Naive thymus-derived CD4-positive, alpha-beta T cell (primary cell): ENCODE measurements around the gene SELENOS. TPM values are rescaled to one million over a fixed set of nuclear protein-coding genes. Genes with fewer than 3 reads are reported as not detected.

Experiments
- ATAC-seq: fragments of 150-1000 bp; cut with Tn5 transposase; 2 replicates; pipeline ENCODE4 v1.10.0; 2021; ENCODE audit warnings: mild to moderate bottlenecking, moderate library complexity
- CTCF ChIA-PET: fragments of 350-600 bp; sonication (Branson Sonifier 250); formaldehyde crosslinking; loops from one replicate; lab custom pipeline; 2021; ENCODE audit warnings: antibody characterized with exemption; lab: Charles Lee
- POLR2A ChIA-PET: fragments of 350-600 bp; sonication (Branson Sonifier 250); formaldehyde crosslinking; loops from one replicate; lab custom pipeline; 2021; ENCODE audit warnings: antibody characterized with exemption, inconsistent platforms; lab: Charles Lee
- DNase-seq, 9 donors: peaks; one replicate each; pipeline versions ENCODE4 v3.0.0 to v3.0.0-alpha.2; 2020 to 2022; ENCODE audit warnings: mixed read lengths in 1 of 9
- H3K27ac ChIP-seq: one replicate; pipeline ENCODE4 v1.7.0; 2013; ENCODE audit warnings: mild to moderate bottlenecking, low read depth, low read length, moderate library complexity
- H3K27me3 ChIP-seq, 2 donors: one replicate each; pipeline ENCODE4 v1.7.0; 2013; ENCODE audit warnings: low read length in 2 of 2, mild to moderate bottlenecking in 2 of 2, moderate library complexity in 2 of 2; ENCODE audit not compliant: control insufficient read depth in 2 of 2, insufficient read depth in 2 of 2
- H3K36me3 ChIP-seq, 3 experiments: 1 replicate in 2 of 3; 2 replicates in 1 of 3; pipeline ENCODE4 v1.7.0; 2013; ENCODE audit warnings: low read length in 3 of 3, mild to moderate bottlenecking in 3 of 3, moderate library complexity in 1 of 3; ENCODE audit not compliant: insufficient read depth in 3 of 3, control insufficient read depth in 2 of 3
- H3K4me1 ChIP-seq, 2 donors: one replicate each; pipeline ENCODE4 v1.7.0; 2013; ENCODE audit warnings: low read length in 2 of 2, mild to moderate bottlenecking in 2 of 2, moderate library complexity in 1 of 2; ENCODE audit not compliant: control insufficient read depth in 2 of 2, insufficient read depth in 2 of 2
- H3K4me3 ChIP-seq: 2 replicates; pipeline ENCODE4 v1.7.0; 2013; ENCODE audit warnings: mild to moderate bottlenecking, low read length
- H3K9me3 ChIP-seq, 3 experiments: 1 replicate in 2 of 3; 2 replicates in 1 of 3; pipeline ENCODE4 v1.7.0; 2013; ENCODE audit warnings: low read length in 3 of 3; ENCODE audit not compliant: control insufficient read depth in 2 of 3
- H3K27ac Mint-ChIP-seq, 9 donors: one replicate each; pipeline ENCODE4 v1.8.0; 2020 to 2022; ENCODE audit warnings: mixed read lengths in 9 of 9, mild to moderate bottlenecking in 8 of 9, moderate library complexity in 5 of 9, inconsistent platforms in 2 of 9
- H3K27me3 Mint-ChIP-seq, 5 donors: one replicate each; pipeline ENCODE4 v1.8.0; 2021 to 2022; ENCODE audit warnings: mixed read lengths in 5 of 5, mild to moderate bottlenecking in 1 of 5
- H3K36me3 Mint-ChIP-seq, 5 donors: one replicate each; pipeline ENCODE4 v1.8.0; 2020 to 2022; ENCODE audit warnings: mixed read lengths in 5 of 5, mild to moderate bottlenecking in 3 of 5, inconsistent platforms in 1 of 5
- H3K4me1 Mint-ChIP-seq, 7 donors: one replicate each; pipeline ENCODE4 v1.8.0; 2020 to 2022; ENCODE audit warnings: mixed read lengths in 7 of 7, mild to moderate bottlenecking in 3 of 7, inconsistent platforms in 1 of 7
- H3K4me3 Mint-ChIP-seq, 10 donors: one replicate each; pipeline ENCODE4 v1.8.0; 2020 to 2022; ENCODE audit warnings: mild to moderate bottlenecking in 10 of 10, mixed read lengths in 10 of 10, moderate library complexity in 6 of 10, inconsistent platforms in 2 of 10
- H3K9me3 Mint-ChIP-seq, 11 donors: one replicate each; pipeline ENCODE4 v1.8.0; 2020 to 2022; ENCODE audit warnings: mixed read lengths in 11 of 11, mild to moderate bottlenecking in 4 of 11, inconsistent platforms in 1 of 11, moderate library complexity in 1 of 11
- intact Hi-C, 2 donors: fragments of 100-400 bp; cut with micrococcal nuclease; formaldehyde crosslinking; loops; one replicate each; pipeline ENCODE4 v1.15.1; 2023
- polyA plus RNA-seq, 2 donors: library from polyadenylated mRNA; unstranded; fragments of 300-500 nt; fragmentation: Illumina TruSeq; gene quantifications; one replicate each; pipeline ENCODE4 v1.2.3, GENCODE V29; 2021
- total RNA-seq, 6 experiments: library from RNA in 5 of 6; stranded (reverse) in 5 of 6; gene quantifications; 1 replicate in 5 of 6; 2 replicates in 1 of 6; pipeline ENCODE4 v1.2.3 and lab custom pipeline; 2021 to 2026

SELENOS gene
- total and polyA plus RNA-seq, 7 experiments from 2014 or later, result 24.8 to 48.2 (median 39.4) TPM

DNA sequence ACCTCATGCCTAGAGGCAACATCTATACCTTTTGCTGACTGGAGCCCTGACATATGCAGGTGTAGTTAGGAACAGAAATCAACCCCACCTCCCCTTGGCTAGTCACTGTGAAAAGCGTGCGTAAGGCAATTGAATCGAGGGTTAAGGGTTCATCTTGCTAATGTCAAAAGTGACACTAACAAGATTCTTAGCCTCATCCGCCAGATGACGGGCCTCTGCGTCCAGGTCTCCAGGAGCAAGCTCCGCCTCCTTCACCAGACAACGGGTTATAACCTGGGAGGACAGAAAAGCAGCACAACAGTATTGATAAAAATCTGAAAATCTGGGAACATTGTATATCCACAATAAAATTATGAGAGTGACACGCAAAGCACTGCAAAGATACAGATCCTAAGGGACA is 4.7 kb downstream of the SELENOS start:
- Mint-ChIP-seq H3K36me3 (peaks cover 13 to 46% (median 23%) of the 10 kb centered on the region in 5 donors), H3K27me3 (no peaks in the 10 kb centered on the region), H3K4me1 (peaks cover 16 to 30% (median 18%) of the 10 kb centered on the region in 7 donors), H3K27ac (no peak overlapping the region), H3K4me3 (no peak overlapping the region), H3K9me3 (peaks cover 0 to 3% (median 0%) of the 10 kb centered on the region in 11 donors)
- Histone ChIP-seq H3K4me3 (no peak overlapping the region), H3K36me3 (peaks cover 21 to 62% (median 41%) of the 10 kb centered on the region in 3 experiments), H3K27me3 (no peaks in the 10 kb centered on the region), H3K9me3 (no peaks in the 10 kb centered on the region), H3K27ac (no peak overlapping the region), H3K4me1 (peaks cover 6 to 17% of the 10 kb centered on the region in 2 donors)
- ATAC-seq (no peak), DNase-seq (no peak)
- intact Hi-C loops, result loop anchor here in 1 of 2 donors (10.0 kb wide), 1 partner anchor 348 kb away; no protein-coding TSS in a partner anchor
- CTCF ChIA-PET, result no interaction called here
- POLR2A ChIA-PET, result no interaction called here

- intact Hi-C loops, result loop anchor here in 1 of 2 donors (10.0 kb wide), 1 partner anchor 345 kb away; no protein-coding TSS in a partner anchor
- Mint-ChIP-seq H3K27me3 (no peaks in the 10 kb centered on the region), H3K36me3 (peaks cover 12 to 41% (median 19%) of the 10 kb centered on the region in 5 donors), H3K4me1 (peaks cover 0 to 13% (median 5%) of the 10 kb centered on the region in 7 donors), H3K27ac (peak overlapping the region in 2 of 9 donors; percentile 56 to 72), H3K4me3 (no peak overlapping the region), H3K9me3 (no peaks in the 10 kb centered on the region)
- H3K4me1 ChIP-seq, result no peaks in the 10 kb centered on the region
- DNase-seq, result no peak
- H3K9me3 ChIP-seq, result no peaks in the 10 kb centered on the region
- no peak for ATAC-seq
- H3K4me3 ChIP-seq, result no peak overlapping the region
- POLR2A ChIA-PET, result interaction anchor here (2.2 kb wide), 1 partner anchor 20 kb away, joined by 4 read pairs; no protein-coding TSS in a partner anchor
- H3K27me3 ChIP-seq, result no peaks in the 10 kb centered on the region
- CTCF ChIA-PET, result no interaction called here
- peaks cover 21 to 53% (median 30%) of the 10 kb centered on the region in 3 experiments for H3K36me3 ChIP-seq
- H3K27ac ChIP-seq, result no peak overlapping the region
Measured at GRCh38 chr15:101269479-101270223, 7.6 kb downstream of the SELENOS start.

DNA sequence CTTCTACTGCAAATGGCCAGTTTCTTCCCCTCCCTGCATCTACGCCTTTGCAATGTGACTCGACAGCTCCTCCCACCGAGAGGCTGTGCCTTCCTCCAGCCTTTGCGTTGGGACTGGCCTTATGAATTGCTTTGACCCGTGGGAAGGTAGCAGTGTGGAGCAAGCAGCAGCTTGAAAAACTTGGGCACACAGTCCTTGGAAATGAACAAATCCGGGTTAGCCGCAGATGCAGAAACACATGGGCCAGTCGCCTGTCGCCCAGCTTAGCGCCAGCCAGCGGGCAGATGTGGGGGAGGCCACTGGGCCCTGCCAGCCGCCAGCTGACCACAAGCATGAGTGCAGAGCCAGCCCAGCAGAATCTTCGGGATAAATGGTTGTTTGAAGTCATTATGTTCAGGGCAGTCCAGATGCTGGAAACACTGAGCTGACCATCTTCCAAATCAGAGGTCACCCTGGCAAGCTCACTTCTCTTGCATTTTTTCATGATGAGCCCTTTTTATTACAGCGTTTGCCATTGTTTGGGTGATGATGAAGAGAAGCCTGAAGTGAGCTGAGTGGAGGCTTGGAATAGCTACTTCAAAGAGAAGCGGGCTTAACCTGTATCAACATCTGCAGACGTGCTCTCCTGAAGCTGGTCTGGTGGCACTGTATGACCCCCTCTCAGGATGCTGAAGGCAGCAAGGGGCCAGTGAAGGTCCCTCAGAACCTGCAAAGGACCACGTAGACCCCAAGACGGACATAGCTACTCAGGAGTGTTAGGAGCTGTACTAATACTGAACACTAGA is 9.8 kb downstream of the SELENOS start:
- Histone ChIP-seq H3K4me1 (no peaks in the 10 kb centered on the region), H3K9me3 (no peaks in the 10 kb centered on the region), H3K4me3 (no peak overlapping the region), H3K27me3 (no peaks in the 10 kb centered on the region), H3K27ac (no peak overlapping the region), H3K36me3 (peaks cover 11 to 31% (median 14%) of the 10 kb centered on the region in 3 experiments)
- ATAC-seq (no peak), DNase-seq (no peak)
- Mint-ChIP-seq H3K4me1 (peaks cover 0 to 10% (median 0%) of the 10 kb centered on the region in 7 donors), H3K36me3 (peaks cover 0 to 21% (median 7%) of the 10 kb centered on the region in 5 donors), H3K9me3 (no peaks in the 10 kb centered on the region), H3K27ac (peak overlapping the region in 1 of 9 donors; percentile 48), H3K4me3 (no peak overlapping the region), H3K27me3 (no peaks in the 10 kb centered on the region)
- intact Hi-C loops, result no loop called here
- POLR2A ChIA-PET, result no interaction called here
- CTCF ChIA-PET, result interaction anchor here (1.0 to 1.3 kb wide), 2 partner anchors 9 to 918 kb away, joined by 3 to 5 read pairs; no protein-coding TSS in a partner anchor

DNA sequence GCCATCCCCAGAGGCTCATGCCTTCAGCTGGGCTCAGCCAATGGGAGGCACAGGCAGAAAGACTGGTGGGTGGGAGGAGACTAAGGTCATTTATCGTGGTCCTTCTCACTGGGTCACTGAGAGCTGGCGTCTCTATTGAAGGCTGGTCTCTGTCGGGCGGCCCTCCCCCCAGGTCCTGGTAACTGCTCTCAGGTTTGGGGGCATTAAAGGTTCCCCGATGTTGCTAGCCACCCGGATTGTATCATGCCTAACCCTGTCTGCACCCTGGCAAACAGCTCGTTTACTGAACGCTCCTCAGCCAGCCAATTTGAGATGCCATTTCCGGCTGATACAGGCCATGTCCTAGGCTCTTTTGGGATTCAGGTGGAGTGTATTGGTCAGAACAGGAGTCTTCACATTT is 10.5 kb downstream of the SELENOS start:
- Histone ChIP-seq H3K27me3 (no peaks in the 10 kb centered on the region), H3K4me1 (no peaks in the 10 kb centered on the region), H3K36me3 (peaks cover 7 to 25% (median 12%) of the 10 kb centered on the region in 3 experiments), H3K9me3 (no peaks in the 10 kb centered on the region), H3K4me3 (no peak overlapping the region), H3K27ac (no peak overlapping the region)
- DNase-seq, result no peak
- ATAC-seq, result no peak
- Mint-ChIP-seq H3K9me3 (no peaks in the 10 kb centered on the region), H3K4me3 (no peak overlapping the region), H3K27ac (peak overlapping the region in 1 of 9 donors; percentile 14), H3K36me3 (peaks cover 0 to 16% (median 7%) of the 10 kb centered on the region in 5 donors), H3K27me3 (no peaks in the 10 kb centered on the region), H3K4me1 (peaks cover 0 to 10% (median 0%) of the 10 kb centered on the region in 7 donors)
- intact Hi-C loops, result no loop called here
- ChIA-PET CTCF (no interaction called here), POLR2A (no interaction called here)

DNA sequence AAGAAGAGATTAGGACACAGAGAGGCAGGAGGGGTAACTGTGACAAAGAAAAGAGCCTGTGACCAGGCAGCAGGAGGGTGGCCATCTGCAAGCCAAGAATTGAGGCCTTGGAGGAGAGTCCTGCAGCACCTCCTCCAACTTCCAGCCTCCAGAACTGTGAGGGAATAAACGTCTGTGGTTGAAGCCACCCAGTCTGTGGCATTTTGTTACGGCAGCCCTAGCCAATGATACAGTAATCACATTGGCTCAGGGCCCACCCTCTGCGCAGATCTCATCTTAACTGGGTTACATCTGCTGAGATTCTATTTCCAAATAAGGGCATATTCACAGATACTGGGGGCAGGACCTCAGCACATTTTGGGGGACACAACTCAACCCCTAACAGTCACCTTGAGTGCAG is 11.3 kb downstream of the SELENOS start:
- Histone ChIP-seq H3K4me1 (no peaks in the 10 kb centered on the region), H3K27ac (no peak overlapping the region), H3K9me3 (no peaks in the 10 kb centered on the region), H3K27me3 (no peaks in the 10 kb centered on the region), H3K36me3 (peaks cover 0 to 17% (median 4%) of the 10 kb centered on the region in 3 experiments), H3K4me3 (no peak overlapping the region)
- no peak overlapping the region for H3K4me3 Mint-ChIP-seq
- H3K27ac Mint-ChIP-seq, result no peak overlapping the region
- intact Hi-C loops, result no loop called here
- no peaks in the 10 kb centered on the region for H3K27me3 Mint-ChIP-seq
- ChIA-PET CTCF (no interaction called here), POLR2A (interaction anchor here (0.7 kb wide), 1 partner anchor 1908 kb away, joined by 3 read pairs; no protein-coding TSS in a partner anchor)
- H3K36me3 Mint-ChIP-seq, result peaks cover 0 to 12% (median 0%) of the 10 kb centered on the region in 5 donors
- no peak for DNase-seq
- no peak for ATAC-seq
- H3K4me1 Mint-ChIP-seq, result peaks cover 0 to 10% (median 0%) of the 10 kb centered on the region in 7 donors
- H3K9me3 Mint-ChIP-seq, result no peaks in the 10 kb centered on the region

DNA sequence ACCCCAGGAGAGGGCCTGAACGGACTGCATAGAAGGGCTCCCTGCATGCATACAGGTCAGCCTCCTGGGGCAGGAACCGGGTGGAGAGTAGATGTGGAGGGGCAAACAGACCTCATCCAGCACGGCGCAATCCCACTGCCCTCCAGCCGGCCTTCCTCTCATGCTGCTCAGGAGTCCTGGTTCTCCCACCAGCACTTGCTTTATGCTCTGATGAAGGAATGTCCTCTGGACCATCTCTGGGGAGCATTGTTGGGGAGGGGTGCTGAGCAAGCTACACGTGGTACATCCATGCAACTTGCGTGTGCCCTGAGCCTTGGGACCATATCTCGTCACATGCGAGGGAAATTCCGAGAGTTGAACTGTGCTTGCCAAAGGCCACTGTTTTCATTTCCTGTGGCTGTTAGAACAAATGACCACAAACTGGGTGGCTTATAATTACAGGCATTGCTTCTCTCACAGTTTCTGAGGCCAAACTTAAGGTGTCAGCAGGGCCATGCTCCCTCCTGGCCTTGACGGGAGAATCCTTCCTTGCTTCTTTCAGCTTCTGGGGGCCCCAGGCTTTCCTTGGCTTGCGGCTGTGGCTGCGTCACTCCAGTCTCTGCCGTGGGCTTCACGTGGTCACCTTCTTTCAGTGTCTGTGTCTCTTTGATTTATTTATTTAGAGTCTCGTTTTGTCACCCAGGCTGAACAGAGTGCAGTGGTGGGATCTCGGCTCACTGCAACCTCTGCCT is 12.2 kb downstream of the SELENOS start:
- POLR2A ChIA-PET, result no interaction called here
- Mint-ChIP-seq H3K27me3 (peaks cover 0 to 7% (median 2%) of the 10 kb centered on the region in 5 donors), H3K4me3 (no peak overlapping the region), H3K9me3 (no peaks in the 10 kb centered on the region), H3K27ac (no peak overlapping the region), H3K36me3 (peaks cover 0 to 12% (median 0%) of the 10 kb centered on the region in 5 donors), H3K4me1 (peaks cover 0 to 10% (median 0%) of the 10 kb centered on the region in 7 donors)
- Histone ChIP-seq H3K36me3 (peaks cover 0 to 8% (median 0%) of the 10 kb centered on the region in 3 experiments), H3K9me3 (no peaks in the 10 kb centered on the region), H3K4me1 (no peaks in the 10 kb centered on the region), H3K27ac (no peak overlapping the region), H3K27me3 (no peaks in the 10 kb centered on the region), H3K4me3 (no peak overlapping the region)
- DNase-seq (no peak), ATAC-seq (no peak)
- CTCF ChIA-PET, result no interaction called here
- intact Hi-C loops, result no loop called here
